Measurements from ENCODE around the gene PLEKHA1.

- TF ChIP-seq, protein P1, sequence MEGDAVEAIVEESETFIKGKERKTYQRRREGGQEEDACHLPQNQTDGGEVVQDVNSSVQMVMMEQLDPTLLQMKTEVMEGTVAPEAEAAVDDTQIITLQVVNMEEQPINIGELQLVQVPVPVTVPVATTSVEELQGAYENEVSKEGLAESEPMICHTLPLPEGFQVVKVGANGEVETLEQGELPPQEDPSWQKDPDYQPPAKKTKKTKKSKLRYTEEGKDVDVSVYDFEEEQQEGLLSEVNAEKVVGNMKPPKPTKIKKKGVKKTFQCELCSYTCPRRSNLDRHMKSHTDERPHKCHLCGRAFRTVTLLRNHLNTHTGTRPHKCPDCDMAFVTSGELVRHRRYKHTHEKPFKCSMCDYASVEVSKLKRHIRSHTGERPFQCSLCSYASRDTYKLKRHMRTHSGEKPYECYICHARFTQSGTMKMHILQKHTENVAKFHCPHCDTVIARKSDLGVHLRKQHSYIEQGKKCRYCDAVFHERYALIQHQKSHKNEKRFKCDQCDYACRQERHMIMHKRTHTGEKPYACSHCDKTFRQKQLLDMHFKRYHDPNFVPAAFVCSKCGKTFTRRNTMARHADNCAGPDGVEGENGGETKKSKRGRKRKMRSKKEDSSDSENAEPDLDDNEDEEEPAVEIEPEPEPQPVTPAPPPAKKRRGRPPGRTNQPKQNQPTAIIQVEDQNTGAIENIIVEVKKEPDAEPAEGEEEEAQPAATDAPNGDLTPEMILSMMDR (IDR thresholded peaks at IDR 0.05), result no peak
- no peak for TF ChIP-seq EZH2 (IDR thresholded peaks at IDR 0.05; ENCODE audit: borderline replicate concordance, insufficient read depth, low read depth, low read length, poor library complexity, severe bottlenecking)
Measured at GRCh38 chr10:122362621-122363020, 11.9 kb upstream of the PLEKHA1 start.

All from B cell (primary cell).